ENCODE results near the gene DISC1. TPM values are rescaled to one million over a fixed set of nuclear protein-coding genes. Genes with fewer than 3 reads are reported as not detected.

DISC1 gene
- total RNA-seq, 1 donor from 2014 or later, result 10.5 TPM

- intact Hi-C loops (cut with micrococcal nuclease), result no loop called here
These were observed 347.2 kb downstream of the DISC1 start for GRCh38 chr1:231973830-231974229.

GRCh38 chr1:231976231-231976630 is 349.6 kb downstream of the DISC1 start:
- intact Hi-C loops (cut with micrococcal nuclease), result no loop called here

GRCh38 chr1:231981675-231982074 is 355.1 kb downstream of the DISC1 start:
- intact Hi-C loops (cut with micrococcal nuclease), result no loop called here

- intact Hi-C loops (cut with micrococcal nuclease), result loop anchor here (1.0 kb wide), 1 partner anchor 117 kb away; no protein-coding TSS in a partner anchor
These were observed 356.4 kb downstream of the DISC1 start for GRCh38 chr1:231982871-231983587.

GRCh38 chr1:231983588-231984193 is 357.1 kb downstream of the DISC1 start:
- intact Hi-C loops (cut with micrococcal nuclease), result loop anchor here (1.0 kb wide), 1 partner anchor 117 kb away; no protein-coding TSS in a partner anchor

- intact Hi-C loops (cut with micrococcal nuclease), result no loop called here
These were observed 358.9 kb downstream of the DISC1 start for GRCh38 chr1:231985296-231986023.

GRCh38 chr1:231986631-231987336 is 360.2 kb downstream of the DISC1 start:
- intact Hi-C loops (cut with micrococcal nuclease), result no loop called here

- intact Hi-C loops (cut with micrococcal nuclease), result no loop called here
These were observed 363.8 kb downstream of the DISC1 start for GRCh38 chr1:231990388-231990787.

GRCh38 chr1:231991231-231991630 is 364.6 kb downstream of the DISC1 start:
- intact Hi-C loops (cut with micrococcal nuclease), result no loop called here

GRCh38 chr1:231993968-231994455 is 367.4 kb downstream of the DISC1 start:
- intact Hi-C loops (cut with micrococcal nuclease), result no loop called here

GRCh38 chr1:231998791-231999190 is 372.2 kb downstream of the DISC1 start:
- intact Hi-C loops (cut with micrococcal nuclease), result no loop called here

- intact Hi-C loops (cut with micrococcal nuclease), result no loop called here
These were observed 378.7 kb downstream of the DISC1 start for GRCh38 chr1:232005300-232005699.

GRCh38 chr1:232009741-232010140 is 383.2 kb downstream of the DISC1 start:
- intact Hi-C loops (cut with micrococcal nuclease), result no loop called here

GRCh38 chr1:232011961-232012360 is 385.4 kb downstream of the DISC1 start:
- intact Hi-C loops (cut with micrococcal nuclease), result no loop called here

GRCh38 chr1:232012773-232013386 is 386.3 kb downstream of the DISC1 start:
- intact Hi-C loops (cut with micrococcal nuclease), result no loop called here

GRCh38 chr1:232014941-232015340 is 388.4 kb downstream of the DISC1 start:
- intact Hi-C loops (cut with micrococcal nuclease), result no loop called here

- intact Hi-C loops (cut with micrococcal nuclease), result no loop called here
These were observed 390.0 kb downstream of the DISC1 start for GRCh38 chr1:232016616-232017015.

- intact Hi-C loops (cut with micrococcal nuclease), result no loop called here
These were observed 390.5 kb downstream of the DISC1 start for GRCh38 chr1:232017057-232017456.

GRCh38 chr1:232017759-232018158 is 391.2 kb downstream of the DISC1 start:
- intact Hi-C loops (cut with micrococcal nuclease), result no loop called here

- intact Hi-C loops (cut with micrococcal nuclease), result no loop called here
These were observed 391.8 kb downstream of the DISC1 start for GRCh38 chr1:232018231-232019025.

Data from T-helper 2 cell treated with Interferon-gamma antibody and Interleukin-4, amounts not matched to agents 100 ng/mL and 5 ng/mL, for 36 hours (primary cell).